ENCODE measurements around the gene FUNDC1. TPM values are rescaled to one million over a fixed set of nuclear protein-coding genes. Genes with fewer than 3 reads are reported as not detected.
"Not testable (repeated sequence)": the region's sequence is repeated elsewhere in the genome, so short reads cannot be mapped to it uniquely, and the experiment has no call there.

Gene FUNDC1, protein sequence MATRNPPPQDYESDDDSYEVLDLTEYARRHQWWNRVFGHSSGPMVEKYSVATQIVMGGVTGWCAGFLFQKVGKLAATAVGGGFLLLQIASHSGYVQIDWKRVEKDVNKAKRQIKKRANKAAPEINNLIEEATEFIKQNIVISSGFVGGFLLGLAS
- total RNA-seq: 1 to 10 TPM; 8.2 to 9.9 TPM

DNA sequence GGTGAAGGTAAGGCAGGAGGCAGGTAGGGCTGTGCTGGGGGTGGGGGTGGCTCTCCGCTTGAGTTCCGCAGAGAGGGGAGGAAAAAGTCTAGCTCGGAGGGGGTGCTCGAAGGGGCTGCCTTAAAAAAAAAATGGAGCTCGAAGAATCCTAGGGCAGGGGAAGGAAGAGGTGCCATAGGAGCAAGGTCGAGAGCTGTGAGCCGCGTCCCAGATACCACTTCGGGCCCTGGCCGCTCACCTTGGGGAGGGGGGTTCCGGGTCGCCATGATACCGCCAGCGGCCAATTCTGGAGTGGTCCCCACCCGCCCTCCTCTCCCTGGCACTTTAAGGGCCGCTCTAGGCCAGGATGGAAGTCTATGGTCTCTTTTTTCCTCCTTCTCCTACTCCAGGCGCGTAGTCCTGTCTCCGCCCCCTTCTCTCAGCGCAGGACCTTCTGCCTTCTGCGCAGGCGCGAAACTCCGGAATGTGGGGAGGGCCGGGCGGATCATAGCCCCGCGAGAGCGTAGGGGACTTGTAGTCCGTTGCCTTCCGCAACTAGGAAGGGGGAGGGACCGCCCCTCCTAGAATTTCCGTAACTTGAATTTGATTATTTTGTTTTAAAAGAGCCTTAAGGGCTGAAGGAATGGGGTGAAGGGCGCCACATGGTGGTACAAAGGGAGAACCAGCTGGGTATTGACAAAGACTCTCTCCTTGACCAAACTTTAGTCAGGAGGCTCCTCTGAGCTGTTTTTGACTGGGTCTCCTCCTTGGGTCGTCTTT lies at the start of gene FUNDC1:
Gene FUNDC1, minus strand, starts transcription at position 293 of the 759 bp plus-strand sequence. Its CDS starts 27 bp downstream, at position 266.
- H3K36me3 Mint-ChIP-seq: peaks cover 2% of the 10 kb centered on the region
- ATAC-seq (peak; percentile 99), DNase-seq (peak; percentile 93)
- no peaks in the 10 kb centered on the region for H3K9me3 Mint-ChIP-seq (ENCODE audit: low read depth)
- CTCF ChIA-PET: no interaction called here
- H3K27ac Mint-ChIP-seq: peak within 1 kb of the TSS; percentile 86
- H3K4me1 Mint-ChIP-seq: peaks cover 14% of the 10 kb centered on the region
- H3K27me3 Mint-ChIP-seq: no peaks in the 10 kb centered on the region
- H3K4me3 Mint-ChIP-seq: peak within 1 kb of the TSS; percentile 79

DNA sequence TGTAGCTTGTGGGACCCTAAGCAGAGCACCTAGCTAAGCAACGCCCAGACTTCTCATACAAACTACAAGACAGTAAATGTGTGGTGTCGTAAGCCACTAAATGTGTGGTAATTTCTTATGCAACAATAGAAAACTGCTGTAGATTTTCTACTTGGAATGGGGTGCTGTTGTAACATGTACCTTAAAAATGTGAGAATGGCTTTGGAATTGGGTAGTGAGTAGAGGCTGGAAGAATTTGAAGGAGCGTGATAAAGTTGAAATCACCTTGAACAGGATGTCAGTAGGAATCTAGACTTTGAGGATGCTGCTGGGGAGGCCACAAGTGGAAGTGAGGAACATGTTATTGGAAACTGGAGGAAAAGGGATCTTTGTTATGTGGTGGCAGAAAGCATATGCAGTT lies 43.2 kb upstream of the FUNDC1 start:
- ATAC-seq (no peak), DNase-seq (no peak)
- H3K4me1 Mint-ChIP-seq: no peaks in the 10 kb centered on the region
- H3K9me3 Mint-ChIP-seq (ENCODE audit: low read depth): no peaks in the 10 kb centered on the region
- H3K36me3 Mint-ChIP-seq: no peaks in the 10 kb centered on the region
- H3K4me3 Mint-ChIP-seq: no peak overlapping the region
- no peak overlapping the region for H3K27ac Mint-ChIP-seq
- no peaks in the 10 kb centered on the region for H3K27me3 Mint-ChIP-seq
- CTCF ChIA-PET: no interaction called here

DNA sequence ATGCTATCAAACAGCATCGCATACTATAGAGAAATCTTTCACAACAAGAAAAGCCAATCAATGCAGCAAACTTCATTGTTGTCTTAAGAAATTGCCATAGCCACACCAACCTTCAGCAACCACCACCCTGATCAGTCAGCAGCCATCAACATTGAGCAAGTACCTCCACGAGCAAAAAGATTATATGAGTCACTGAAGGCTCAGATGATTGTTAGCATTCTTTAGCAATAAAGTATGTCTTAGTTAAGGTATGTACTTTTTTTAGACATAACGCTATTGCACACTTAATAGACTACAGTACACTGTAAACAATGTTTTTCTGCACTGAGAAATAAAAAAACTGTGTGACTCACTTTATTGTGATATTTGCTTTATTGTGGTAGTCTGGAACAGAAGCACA lies 37.8 kb upstream of the FUNDC1 start:
- Mint-ChIP-seq H3K4me3 (no peak overlapping the region), H3K4me1 (no peaks in the 10 kb centered on the region), H3K27ac (no peak overlapping the region), H3K36me3 (no peaks in the 10 kb centered on the region), H3K9me3 (ENCODE audit: low read depth) (no peaks in the 10 kb centered on the region), H3K27me3 (no peaks in the 10 kb centered on the region)
- DNase-seq (no peak), ATAC-seq (no peak)
- CTCF ChIA-PET: no interaction called here

DNA sequence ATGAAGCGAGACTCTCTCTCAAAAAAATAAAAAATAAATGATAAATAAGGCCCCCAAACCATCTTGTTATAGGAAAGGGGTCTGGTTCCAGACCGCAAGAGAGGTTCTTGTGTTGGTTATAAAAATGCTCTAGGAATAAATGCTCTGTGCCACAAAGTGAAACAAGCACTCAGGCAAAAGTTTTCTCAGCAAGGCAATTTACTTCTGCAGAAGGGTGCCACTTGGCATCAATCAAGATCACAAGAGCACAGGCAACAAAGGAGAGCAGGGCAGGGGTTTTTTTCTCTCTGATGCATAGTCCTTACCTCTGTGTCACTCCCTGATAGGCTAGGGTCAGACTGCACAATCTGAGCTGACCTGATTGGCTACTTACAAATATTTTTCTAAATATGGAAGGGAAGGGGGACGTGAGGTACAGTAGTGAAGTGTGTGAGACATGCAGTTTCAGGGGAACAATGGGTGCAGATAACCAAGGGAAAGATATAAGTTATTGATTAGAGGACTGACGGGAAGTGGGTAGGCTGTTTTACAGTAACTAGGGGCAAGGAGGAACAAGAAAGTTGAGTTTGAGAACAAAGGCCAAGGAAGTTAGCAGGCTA lies 29.8 kb upstream of the FUNDC1 start:
- CTCF ChIA-PET: no interaction called here
- Mint-ChIP-seq H3K27ac (no peak overlapping the region), H3K4me1 (no peaks in the 10 kb centered on the region), H3K36me3 (peaks cover 2% of the 10 kb centered on the region), H3K27me3 (no peaks in the 10 kb centered on the region), H3K9me3 (ENCODE audit: low read depth) (peaks cover 3% of the 10 kb centered on the region), H3K4me3 (no peak overlapping the region)
- no peak for ATAC-seq
- DNase-seq: no peak

DNA sequence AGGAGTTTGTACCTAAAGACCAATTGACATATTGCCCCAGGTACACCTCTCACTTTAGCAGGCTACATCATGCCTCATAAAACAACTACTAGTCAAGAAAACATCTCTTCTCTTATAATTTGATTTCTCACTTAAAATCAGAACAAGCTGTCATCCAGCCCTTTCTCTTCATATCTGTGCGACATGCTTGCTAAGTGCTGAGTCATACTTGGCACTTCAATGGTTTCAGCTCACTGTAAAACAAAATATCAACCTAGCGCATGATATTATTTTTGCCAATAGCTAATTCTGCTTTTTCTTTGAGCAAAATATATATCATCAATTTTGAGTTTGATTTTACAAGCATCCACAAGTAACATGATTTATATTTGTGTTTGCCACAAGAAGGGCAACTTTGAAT lies 27.9 kb upstream of the FUNDC1 start:
- H3K36me3 Mint-ChIP-seq: peaks cover 2% of the 10 kb centered on the region
- no peak overlapping the region for H3K4me3 Mint-ChIP-seq
- CTCF ChIA-PET: no interaction called here
- no peak for DNase-seq
- ATAC-seq: no peak
- H3K9me3 Mint-ChIP-seq (ENCODE audit: low read depth): peaks cover 3% of the 10 kb centered on the region
- H3K27me3 Mint-ChIP-seq: no peaks in the 10 kb centered on the region
- no peaks in the 10 kb centered on the region for H3K4me1 Mint-ChIP-seq
- no peak overlapping the region for H3K27ac Mint-ChIP-seq

DNA sequence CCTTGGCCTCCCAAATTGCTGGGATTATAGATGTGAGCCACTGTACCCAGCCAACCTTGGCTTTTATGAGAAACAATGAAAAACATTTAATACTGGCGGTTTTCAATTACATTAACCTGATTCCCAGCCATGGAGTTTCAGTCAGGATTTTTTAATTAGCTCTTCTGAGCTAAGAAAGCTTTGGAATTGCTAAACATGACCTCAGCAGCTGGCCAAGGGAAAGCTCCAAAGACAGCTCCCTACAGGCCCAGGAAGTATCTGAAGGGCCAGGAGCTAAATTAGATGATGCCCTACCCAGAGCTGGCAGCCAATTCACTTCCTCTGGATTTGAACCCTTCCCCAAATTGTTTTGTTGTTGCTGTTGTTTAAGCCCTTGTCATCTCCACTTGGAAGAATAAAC lies 26.5 kb upstream of the FUNDC1 start:
- no peak overlapping the region for H3K27ac Mint-ChIP-seq
- ATAC-seq: no peak
- H3K4me1 Mint-ChIP-seq: no peaks in the 10 kb centered on the region
- no peak overlapping the region for H3K4me3 Mint-ChIP-seq
- H3K9me3 Mint-ChIP-seq (ENCODE audit: low read depth): peaks cover 3% of the 10 kb centered on the region
- no peaks in the 10 kb centered on the region for H3K27me3 Mint-ChIP-seq
- no peak for DNase-seq
- CTCF ChIA-PET: no interaction called here
- peaks cover 2% of the 10 kb centered on the region for H3K36me3 Mint-ChIP-seq

DNA sequence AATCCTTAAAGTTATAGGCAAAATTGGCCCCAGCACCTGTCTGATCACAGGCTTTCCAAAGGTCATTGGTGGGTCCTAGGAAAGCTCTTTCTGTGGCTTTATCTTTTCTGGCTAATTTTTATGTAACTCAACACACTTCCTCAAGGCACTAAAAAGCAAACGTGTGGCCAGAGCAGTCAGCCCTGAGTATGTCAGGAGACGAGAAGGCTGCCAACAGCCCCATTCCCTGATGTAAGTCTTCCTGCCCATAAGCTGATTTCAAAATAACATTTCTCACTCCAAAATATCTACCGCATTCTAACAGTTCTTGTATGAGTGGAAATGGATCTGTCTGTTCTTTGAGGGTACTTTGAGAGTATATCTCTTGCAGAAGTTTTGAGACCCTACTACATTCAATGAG lies 25.5 kb upstream of the FUNDC1 start:
- peaks cover 2% of the 10 kb centered on the region for H3K36me3 Mint-ChIP-seq
- H3K9me3 Mint-ChIP-seq (ENCODE audit: low read depth): peaks cover 3% of the 10 kb centered on the region
- CTCF ChIA-PET: no interaction called here
- no peaks in the 10 kb centered on the region for H3K4me1 Mint-ChIP-seq
- ATAC-seq (no peak), DNase-seq (no peak)
- no peaks in the 10 kb centered on the region for H3K27me3 Mint-ChIP-seq
- H3K27ac Mint-ChIP-seq: no peak overlapping the region
- H3K4me3 Mint-ChIP-seq: no peak overlapping the region

DNA sequence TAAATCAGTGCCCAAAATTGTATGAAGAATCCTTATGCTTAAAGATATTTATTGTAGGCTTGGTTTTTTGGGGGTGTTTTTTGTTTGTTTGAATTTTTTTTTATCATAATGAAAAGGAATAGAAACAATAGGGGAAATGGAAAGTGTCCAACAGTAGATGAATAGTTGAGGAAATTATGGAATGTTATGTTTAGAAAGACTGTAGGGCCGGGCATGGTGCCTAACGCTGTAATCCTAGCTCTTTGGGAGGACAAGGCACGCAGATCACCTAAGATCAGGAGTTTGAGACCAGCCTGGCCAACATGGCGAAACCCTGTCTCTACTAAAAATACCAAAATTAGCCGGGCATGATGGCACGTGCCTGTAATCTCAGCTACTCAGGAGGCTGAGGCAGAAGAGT lies 19.2 kb upstream of the FUNDC1 start:
- ATAC-seq; H3K36me3 Mint-ChIP-seq; H3K4me1 Mint-ChIP-seq; H3K27me3 Mint-ChIP-seq; H3K4me3 Mint-ChIP-seq; CTCF ChIA-PET; DNase-seq; H3K27ac Mint-ChIP-seq; H3K9me3 Mint-ChIP-seq (ENCODE audit: low read depth): not testable (repeated sequence)

DNA sequence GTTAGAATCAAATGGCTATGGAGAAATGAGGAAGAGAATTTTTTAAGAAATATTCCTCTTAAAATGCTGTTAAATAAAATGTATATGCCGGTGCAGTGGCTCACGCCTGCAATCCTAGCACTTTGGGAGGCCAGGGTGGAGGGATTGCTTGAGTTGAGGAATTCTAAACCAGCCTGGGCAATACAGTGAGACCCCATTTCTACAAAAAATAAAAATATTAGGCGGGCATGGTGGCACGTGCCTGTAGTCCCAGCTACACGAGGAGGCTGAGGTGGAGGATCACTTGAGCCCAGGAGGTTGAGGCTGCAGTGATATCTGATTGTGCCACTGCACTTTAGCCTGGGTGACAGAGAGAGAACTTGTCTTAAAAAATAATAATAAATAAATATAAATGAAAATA lies 7.9 kb upstream of the FUNDC1 start:
- ATAC-seq: no peak
- Mint-ChIP-seq H3K4me3 (no peak overlapping the region), H3K36me3 (no peaks in the 10 kb centered on the region), H3K27me3 (no peaks in the 10 kb centered on the region), H3K4me1 (no peaks in the 10 kb centered on the region), H3K9me3 (ENCODE audit: low read depth) (no peaks in the 10 kb centered on the region), H3K27ac (no peak overlapping the region)
- CTCF ChIA-PET: no interaction called here
- DNase-seq: no peak

DNA sequence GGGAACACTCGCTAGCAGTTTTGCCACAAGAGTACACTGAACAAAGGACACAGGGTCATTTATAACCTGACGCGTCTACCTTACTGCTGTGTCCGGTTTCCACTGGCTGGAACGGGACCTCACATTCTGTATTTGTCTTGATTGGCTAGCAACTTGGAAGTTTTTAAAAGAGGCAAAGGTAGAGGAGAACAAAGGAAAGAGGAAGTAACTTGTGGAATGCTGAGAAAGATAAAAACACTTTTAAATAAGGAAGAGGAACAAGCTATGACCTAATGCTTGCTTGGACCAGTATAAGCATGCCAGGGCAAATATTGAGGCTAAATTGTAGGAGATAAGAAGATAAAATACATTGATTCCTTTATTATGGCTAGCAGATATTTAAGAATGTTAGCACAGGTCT lies 2.8 kb upstream of the FUNDC1 start:
- H3K27ac Mint-ChIP-seq; H3K9me3 Mint-ChIP-seq (ENCODE audit: low read depth); DNase-seq; H3K36me3 Mint-ChIP-seq; H3K27me3 Mint-ChIP-seq; H3K4me3 Mint-ChIP-seq; ATAC-seq; CTCF ChIA-PET: not testable (repeated sequence)
- peaks cover 14% of the 10 kb centered on the region for H3K4me1 Mint-ChIP-seq

DNA sequence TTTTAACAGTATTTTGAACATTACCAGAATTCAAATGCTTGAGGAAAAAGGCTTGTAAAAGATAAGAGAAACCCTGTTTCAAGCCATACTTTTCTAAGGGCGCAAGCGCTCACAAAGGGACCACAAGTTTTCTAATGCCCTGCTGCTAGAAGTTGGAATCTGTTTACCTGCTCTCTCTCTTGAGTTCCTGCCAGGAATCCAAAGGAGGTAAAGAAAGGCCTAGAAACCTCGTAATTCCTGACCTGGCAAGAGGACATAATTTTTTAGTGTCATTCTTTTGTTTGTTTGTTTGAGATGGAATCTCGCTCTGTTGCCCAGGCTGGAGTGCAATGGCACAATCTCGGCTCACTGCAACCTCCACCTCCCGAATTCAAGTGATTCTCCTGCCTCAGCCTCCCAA lies 1.4 kb upstream of the FUNDC1 start:
- Mint-ChIP-seq H3K4me3 (no peak overlapping the region), H3K9me3 (ENCODE audit: low read depth) (no peaks in the 10 kb centered on the region), H3K27ac (no peak overlapping the region), H3K27me3 (no peaks in the 10 kb centered on the region), H3K36me3 (no peaks in the 10 kb centered on the region), H3K4me1 (peaks cover 14% of the 10 kb centered on the region)
- ATAC-seq: no peak
- DNase-seq: no peak
- CTCF ChIA-PET: no interaction called here

DNA sequence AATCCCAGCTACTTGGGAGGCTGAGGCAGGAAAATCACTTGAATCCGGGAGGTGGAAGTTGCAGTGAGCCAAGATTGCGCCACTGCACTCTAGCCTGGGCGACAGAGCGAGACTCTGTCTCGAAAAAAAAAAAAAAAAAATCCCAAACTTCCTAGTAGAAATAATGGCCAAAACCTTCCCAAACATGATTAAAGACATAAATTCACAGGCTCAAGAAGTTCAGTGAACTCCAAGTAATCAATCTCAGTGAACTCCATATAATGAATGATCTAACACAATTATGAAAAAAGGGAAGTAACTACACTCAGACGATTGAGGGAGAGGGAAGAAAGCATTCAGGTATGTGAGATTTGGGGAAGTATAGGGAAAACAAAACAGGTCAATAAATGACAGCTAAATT lies 6.5 kb downstream of the FUNDC1 start:
- H3K4me1 Mint-ChIP-seq: peaks cover 2% of the 10 kb centered on the region
- ATAC-seq: no peak
- H3K36me3 Mint-ChIP-seq: peaks cover 19% of the 10 kb centered on the region
- H3K27ac Mint-ChIP-seq: no peak overlapping the region
- H3K4me3 Mint-ChIP-seq: no peak overlapping the region
- no peak for DNase-seq
- CTCF ChIA-PET: no interaction called here
- H3K27me3 Mint-ChIP-seq: no peaks in the 10 kb centered on the region
- no peaks in the 10 kb centered on the region for H3K9me3 Mint-ChIP-seq (ENCODE audit: low read depth)

DNA sequence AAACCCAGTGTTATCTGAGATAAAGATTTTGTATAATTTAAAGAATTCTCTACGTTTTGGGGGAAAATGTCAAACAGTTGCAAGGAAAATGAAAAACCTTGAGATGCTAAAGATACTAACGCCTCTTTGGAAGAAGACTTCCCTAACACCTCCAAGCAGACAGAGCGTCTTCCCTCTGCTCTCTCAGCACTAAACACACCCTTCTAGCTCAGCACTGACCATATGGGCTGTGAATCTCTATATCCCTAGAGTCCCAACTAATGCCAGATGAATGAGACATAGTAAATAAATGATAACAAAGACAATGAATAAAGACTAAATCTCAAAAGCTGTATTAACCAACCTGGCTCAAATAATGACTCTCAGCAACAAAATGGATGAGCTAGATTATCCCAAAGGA lies 13.3 kb downstream of the FUNDC1 start:
- CTCF ChIA-PET: no interaction called here

DNA sequence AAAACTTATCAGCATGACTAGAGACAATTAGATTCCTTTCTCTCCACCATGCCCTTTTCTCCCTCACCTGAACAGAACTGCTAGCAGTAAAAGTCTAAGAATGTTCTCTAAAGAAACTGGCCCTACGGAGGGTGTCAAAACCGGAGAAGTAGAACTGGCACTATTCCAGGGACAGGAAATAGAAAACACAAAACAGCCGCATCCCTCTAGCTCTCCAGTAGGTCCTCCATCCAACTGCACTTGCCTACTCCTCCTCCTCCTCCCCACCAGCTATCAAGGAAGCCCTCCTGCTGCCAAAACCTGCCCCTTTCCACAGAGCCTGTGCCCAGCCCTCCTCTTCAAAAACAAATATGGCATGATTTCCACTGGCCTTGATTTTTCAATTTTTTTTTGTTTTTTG lies 28.4 kb downstream of the FUNDC1 start:
- H3K4me1 Mint-ChIP-seq: no peaks in the 10 kb centered on the region
- H3K27me3 Mint-ChIP-seq: no peaks in the 10 kb centered on the region
- H3K9me3 Mint-ChIP-seq (ENCODE audit: low read depth): peaks cover 2% of the 10 kb centered on the region
- no peaks in the 10 kb centered on the region for H3K36me3 Mint-ChIP-seq
- DNase-seq (no peak), ATAC-seq (no peak)
- no peak overlapping the region for H3K4me3 Mint-ChIP-seq
- CTCF ChIA-PET: no interaction called here
- no peak overlapping the region for H3K27ac Mint-ChIP-seq

More for the DNA sequence above, 13.3 kb downstream of the FUNDC1 start:
- H3K27ac Mint-ChIP-seq: no peak overlapping the region
- no peaks in the 10 kb centered on the region for H3K4me1 Mint-ChIP-seq
- no peak overlapping the region for H3K4me3 Mint-ChIP-seq
- H3K27me3 Mint-ChIP-seq: no peaks in the 10 kb centered on the region
- ATAC-seq (no peak), DNase-seq (no peak)
- peaks cover 11% of the 10 kb centered on the region for H3K36me3 Mint-ChIP-seq
- H3K9me3 Mint-ChIP-seq (ENCODE audit: low read depth): no peaks in the 10 kb centered on the region
